Stimulated activated CD4-positive, alpha-beta T cell treated with anti-CD3 and anti-CD28 coated beads, Interleukin-15, amount 100 ng/mL, for 24 hours (primary cell): ENCODE measurements around the gene ATP5PF.
A peak's percentile ranks its signal among the peaks of the same experiment; 100 is the strongest.
"Not testable (repeated sequence)": the region's sequence is repeated elsewhere in the genome, so short reads cannot be mapped to it uniquely, and the experiment has no call there.

ENCODE experiments used
- DNase-seq: peaks from one replicate; pipeline ENCODE4 v3.0.0-alpha.2; 2020

ATP5PF gene

GRCh38 chr21:25721987-25722386, 12.7 kb downstream of the ATP5PF start:
- DNase-seq, result no peak

- DNase-seq, result no peak
Measured at GRCh38 chr21:25717491-25718147, 17.1 kb downstream of the ATP5PF start.

- not testable (repeated sequence) for DNase-seq
Measured at GRCh38 chr21:25714066-25714465, 20.6 kb downstream of the ATP5PF start.

GRCh38 chr21:25710550-25710949, 24.2 kb downstream of the ATP5PF start:
- DNase-seq, result no peak

GRCh38 chr21:25709684-25710265, 24.9 kb downstream of the ATP5PF start:
- DNase-seq, result no peak

GRCh38 chr21:25708467-25709065, 26.1 kb downstream of the ATP5PF start:
- peak; percentile 52 for DNase-seq

- no peak for DNase-seq
Measured at GRCh38 chr21:25701529-25701928, 33.2 kb downstream of the ATP5PF start.

GRCh38 chr21:25700741-25701140, 34.0 kb downstream of the ATP5PF start:
- no peak for DNase-seq

- DNase-seq, result not testable (repeated sequence)
Measured at GRCh38 chr21:25695461-25695860, 39.2 kb downstream of the ATP5PF start.

- DNase-seq, result no peak
Measured at GRCh38 chr21:25691976-25692375, 42.7 kb downstream of the ATP5PF start.

GRCh38 chr21:25689226-25689625, 45.5 kb downstream of the ATP5PF start:
- no peak for DNase-seq

- DNase-seq, result no peak
Measured at GRCh38 chr21:25688275-25689155, 46.2 kb downstream of the ATP5PF start.

GRCh38 chr21:25687787-25688186, 46.9 kb downstream of the ATP5PF start:
- no peak for DNase-seq

GRCh38 chr21:25682382-25682781, 52.3 kb downstream of the ATP5PF start:
- no peak for DNase-seq

- no peak for DNase-seq
Measured at GRCh38 chr21:25676451-25676850, 58.3 kb downstream of the ATP5PF start.
